ENCODE data around the gene MALSU1.

The MALSU1 gene

DNA sequence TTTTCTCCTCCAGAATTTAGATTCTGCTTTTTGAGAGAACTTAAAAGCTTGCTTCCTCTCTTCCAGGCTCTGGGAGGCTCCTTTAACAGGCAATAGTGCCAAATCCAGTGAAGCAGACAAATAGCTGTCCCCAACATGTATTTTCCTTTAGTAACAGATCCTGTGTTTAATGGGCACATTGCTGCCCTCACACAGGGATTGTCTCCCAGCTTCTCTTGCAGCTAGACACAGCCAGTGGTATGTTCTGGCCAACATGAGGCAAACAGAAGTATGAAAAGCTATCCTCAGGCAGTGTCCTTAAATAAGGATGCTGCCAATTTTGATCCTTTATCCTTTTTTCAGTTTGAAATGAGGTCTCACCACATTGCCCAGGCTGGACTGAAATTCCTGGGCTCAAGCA lies 38.2 kb downstream of the MALSU1 start:
- DNase-seq: no peak

DNA sequence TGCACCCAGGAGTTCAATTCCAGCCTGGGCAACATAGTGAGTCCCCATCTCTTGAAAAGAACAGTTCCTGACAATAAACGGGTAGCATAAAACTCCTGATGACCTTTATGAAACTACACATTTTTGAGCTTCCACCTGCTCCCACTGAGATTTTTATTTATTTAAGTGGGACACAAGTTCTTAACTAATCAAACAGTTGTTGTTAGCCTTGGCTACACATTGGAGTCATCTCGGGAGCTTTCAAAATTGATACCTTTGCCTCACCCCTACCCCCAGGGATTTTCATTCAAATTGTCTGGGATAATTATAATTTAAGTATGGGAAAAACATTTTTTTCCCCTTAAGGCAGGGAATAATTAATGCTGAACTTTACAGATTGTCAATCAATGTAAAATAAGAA lies 39.3 kb downstream of the MALSU1 start:
- no peak for DNase-seq

DNA sequence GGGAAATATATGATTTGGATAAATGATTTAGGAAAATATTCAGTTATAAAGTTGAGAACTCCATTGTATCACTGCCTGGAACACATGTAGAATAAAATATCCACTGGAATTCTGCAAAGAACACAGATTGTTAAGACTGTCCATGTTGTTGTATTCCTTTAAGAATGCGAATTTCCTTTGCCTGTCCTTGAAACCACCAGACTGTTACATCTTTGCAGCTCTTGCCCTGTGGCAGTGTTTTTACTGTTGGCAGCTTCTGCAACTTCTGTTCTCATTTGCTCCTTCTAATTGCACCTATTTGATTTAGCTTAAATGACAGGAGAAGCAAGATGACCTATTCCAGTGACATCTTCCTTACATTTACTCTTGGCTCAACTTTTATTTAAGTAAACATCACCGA lies 39.7 kb downstream of the MALSU1 start:
- no peak for DNase-seq

DNA sequence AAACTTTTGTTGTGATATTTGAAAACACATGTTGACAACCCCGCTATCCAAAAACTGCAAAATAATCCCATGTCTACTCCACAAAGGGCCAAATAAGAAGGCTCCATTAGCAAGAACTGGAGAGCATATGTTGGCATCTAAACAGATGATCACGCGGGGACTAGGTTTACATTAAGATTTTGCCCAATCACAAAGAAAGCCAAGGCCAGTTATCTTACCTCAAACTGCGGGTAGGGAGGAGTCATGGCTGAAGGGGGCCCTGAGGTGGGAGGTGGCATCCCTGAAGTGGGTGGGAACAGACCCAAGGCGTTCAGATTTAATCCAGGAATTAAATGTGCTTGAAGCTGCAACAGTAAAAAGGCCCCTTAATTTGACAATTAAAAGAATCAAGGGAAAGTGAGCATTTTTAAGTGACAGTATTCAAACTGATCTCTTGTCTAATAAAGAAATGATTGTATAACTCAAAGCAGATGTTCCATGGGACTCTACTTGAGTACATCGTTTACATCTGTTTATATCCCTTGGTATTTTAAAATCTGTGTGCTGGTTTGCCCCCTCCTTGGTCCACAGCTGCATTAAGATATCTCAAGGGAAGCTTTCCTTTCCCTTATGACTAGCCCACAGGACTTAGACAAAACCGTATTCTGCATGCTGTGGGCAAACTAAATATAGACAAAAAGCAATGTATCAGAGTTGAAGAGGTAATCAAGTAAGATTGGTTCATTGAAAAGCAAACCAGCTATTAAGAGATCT lies 42.9 kb downstream of the MALSU1 start:
- no peak for DNase-seq

DNA sequence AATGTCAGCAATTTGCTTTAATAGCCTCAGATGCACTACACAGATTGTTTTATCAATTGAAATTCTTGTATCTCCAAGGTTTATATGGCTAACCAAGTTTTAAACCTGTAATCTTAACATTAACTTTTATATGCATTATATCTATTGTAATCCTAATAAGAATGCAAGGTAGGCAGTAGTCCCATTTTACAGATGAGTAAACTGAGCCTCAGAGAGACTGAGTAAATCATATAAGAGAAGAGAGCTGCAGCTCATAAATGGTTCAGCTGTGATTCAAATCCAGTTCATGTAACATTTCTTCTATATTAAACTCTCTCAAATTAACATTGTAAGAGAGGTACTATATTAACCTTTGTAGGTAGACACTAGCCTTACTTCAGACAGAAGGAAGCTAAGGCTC lies 44.0 kb downstream of the MALSU1 start:
- no peak for DNase-seq

DNA sequence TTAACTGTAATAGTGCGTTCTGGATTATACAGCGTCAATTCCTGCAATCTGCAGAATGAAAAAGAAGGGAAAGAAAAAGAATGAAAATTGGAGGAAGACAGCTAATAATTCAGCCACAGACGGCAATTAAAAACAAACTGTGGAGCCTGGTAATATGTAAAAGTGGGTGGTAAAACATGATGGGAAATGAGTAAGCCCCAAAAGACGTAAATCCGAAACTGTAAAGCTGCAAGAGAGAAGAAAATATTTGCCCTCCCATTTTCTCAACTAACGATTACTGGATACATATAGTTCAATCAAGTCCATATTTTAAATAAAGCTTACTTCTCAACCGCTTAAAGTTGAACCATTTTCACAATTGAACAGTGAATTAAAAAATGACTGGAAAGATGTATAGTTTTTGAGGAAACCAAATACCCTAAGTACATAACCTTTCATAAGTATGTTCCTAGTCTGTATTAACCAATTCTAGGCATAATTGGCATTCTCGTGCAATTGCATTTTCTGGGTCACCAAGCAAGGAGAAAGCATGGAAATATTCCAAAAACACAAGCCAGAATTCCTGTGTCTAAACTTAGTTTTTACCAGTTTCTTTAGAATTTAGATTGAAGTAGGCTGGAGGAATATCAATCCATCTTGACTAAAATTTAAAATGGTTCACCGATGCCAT lies 44.8 kb downstream of the MALSU1 start:
- no peak for DNase-seq

DNA sequence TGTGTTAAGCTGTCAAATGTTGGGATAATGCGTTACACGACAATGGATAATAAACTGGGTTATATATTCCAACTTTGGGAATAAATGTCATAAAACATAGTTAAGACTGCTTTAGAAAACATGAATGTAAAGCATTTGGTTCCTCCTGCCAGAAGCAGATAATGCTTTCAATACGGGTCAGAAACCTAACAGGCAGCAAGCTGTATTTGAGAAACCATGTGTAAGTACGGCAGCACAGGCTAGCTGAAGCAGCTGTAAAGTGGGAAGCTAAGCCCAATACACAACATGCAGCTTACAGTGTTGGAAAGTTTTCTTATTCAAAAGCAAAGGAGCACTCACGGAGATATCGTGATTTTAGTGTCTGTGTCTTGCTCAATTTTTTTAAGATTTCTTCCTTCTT lies 46.5 kb downstream of the MALSU1 start:
- no peak for DNase-seq

DNA sequence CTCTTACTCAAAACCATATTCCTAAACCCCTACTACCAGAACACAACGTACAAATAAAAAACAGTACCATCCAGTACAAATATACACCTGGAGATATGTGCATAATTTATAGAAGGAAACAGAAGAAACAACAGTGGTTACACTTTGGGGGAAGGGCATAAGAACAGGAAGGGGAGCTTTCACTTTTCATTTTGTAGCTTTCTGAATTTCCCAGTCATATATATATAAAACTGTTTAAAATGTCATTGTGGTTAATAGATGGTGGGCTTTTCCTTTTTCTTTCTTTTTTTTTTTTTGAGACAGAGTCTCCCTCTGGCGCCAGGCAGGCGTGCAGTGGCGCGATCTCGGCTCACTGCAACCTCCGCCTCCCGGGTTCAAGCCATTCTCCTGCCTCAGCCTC lies 47.2 kb downstream of the MALSU1 start:
- DNase-seq: no peak

DNA sequence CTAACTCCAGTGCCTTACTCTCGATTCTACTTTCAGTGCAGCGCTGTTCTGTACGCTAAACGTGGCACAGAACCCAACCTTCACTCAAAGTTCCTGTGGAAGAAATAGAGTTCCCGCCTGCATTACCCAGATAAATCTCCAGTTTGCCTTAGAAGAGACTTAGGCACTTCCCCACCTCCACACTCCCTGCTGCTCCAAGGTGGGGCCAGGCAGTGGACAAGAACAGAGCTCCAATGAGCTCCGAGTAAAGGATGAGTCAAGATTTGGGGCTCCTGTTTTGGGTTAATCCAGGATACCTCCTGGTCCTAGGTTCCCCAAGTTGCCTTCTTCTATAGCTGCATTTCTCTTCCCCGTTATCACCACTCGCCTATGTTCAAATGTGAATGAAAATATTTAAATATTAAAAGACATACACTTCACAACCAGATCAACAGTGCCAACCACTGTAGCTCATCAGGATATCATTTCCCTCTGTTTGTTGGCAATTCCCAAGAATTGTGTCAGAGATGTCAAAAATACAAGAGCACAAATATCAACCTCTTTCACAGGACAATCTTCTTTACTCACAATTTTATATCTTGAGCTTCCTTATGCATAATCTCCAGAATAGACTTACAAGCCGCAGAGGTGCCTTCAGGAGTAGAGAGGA lies 48.0 kb downstream of the MALSU1 start:
- no peak for DNase-seq

DNA sequence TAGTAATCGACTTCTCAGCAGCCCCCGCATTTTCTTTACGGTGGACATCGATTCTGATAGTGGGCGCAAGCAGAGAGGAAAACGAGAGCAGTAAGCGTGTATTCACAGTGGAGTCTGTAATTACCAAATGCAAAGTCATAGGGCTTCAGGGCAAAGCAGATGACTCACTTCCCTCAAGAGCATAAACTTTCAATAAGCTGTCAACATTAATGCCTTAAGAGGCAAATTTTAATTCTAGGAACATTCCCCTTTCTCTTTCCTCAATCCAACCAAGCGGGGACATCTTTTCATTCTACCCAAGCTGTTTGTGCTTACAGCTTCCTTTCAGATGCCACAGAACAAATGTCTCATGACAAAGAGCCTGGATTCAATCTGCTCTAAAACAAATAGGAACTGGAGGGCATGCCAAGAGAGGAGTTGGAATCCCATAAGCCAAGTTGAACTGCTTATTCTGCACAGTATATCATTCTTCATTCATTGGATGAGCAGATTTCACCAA lies 48.6 kb downstream of the MALSU1 start:
- no peak for DNase-seq

DNA sequence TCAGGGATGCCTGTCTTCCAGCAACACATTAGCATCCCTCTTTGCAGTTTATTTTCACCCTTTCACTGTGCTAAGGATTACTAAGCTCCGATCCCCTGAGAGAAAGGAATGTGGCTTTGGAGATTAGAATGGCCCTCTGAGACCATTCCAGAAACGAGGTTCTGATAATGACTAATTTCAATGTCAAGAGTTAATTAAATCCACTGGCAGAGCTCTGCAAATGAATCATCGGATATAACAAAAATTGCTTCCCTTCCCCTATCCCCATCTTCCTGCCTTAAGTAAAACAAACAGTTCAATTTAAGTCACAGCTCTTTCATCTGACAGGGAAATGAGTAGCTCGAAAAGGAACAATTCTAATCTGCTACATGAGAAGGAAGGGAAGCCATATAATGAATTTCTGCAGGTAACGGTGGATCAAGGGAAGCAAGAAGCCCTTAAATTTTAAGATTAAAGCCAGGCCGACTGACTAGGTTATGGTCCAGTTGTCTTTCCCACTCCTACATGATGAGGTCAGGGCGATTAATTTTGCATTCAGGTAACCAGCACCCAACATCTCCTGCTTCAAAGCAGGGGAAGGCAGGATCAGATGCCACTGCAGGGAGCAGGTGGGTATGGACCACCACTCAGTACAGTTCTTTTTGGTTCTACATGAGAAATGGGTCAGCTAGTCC lies 50.5 kb downstream of the MALSU1 start:
- no peak for DNase-seq

DNA sequence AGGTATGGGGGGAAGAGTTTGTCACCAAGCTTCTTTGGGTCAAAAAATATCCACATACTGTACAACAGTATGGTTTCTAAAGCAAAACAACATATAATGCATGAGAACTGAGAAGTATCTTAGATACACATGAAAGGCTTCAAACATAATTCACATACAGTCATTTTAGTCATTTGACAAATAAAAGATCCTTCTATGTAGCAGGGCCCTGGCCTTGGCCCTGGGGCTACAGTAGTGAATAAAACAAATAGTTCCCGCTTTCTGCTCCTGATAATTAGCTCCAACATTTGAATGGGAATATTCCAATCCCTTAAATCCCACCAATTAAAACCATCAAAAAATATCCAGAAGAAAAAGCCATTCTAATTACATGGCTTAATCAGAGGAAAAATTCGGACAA lies 51.3 kb downstream of the MALSU1 start:
- no peak for DNase-seq

DNA sequence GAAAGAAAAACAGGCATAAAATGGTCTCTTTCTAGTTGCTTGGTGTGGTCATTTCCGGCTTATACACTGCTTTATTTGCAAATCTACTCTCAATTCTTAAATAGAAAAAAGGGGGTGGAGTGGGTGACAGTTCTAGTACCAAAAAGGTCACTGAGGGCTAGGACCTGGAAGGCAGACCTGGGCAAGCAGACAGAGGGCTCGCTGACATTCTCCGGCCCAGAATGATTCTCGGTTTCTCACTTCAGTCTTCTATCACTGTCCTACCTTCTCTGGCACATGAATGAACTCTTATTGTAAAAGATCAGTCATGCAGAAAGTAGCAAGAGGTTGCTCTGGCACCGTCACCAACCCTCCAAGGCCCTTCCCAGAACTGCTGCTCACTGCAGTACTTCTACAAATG lies 54.0 kb downstream of the MALSU1 start:
- no peak for DNase-seq

DNA sequence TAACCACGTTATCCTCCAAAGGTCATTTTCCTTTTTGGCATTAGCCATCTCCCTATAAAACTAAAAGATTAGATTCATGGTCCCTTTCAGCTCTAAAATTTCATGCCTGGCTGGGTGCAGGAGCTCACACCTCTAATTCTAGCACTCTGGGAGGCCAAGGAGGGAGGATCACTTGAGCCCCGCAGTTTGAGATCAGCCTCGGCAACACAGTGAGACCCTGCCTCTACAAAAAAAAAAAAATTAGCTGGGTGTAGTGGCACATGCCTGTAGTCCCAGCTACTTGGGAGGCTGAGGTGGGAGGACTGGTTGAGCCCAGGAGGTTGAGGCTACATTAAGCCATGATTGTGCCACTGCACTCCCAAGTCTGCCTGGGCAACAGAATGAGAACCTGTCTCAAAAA lies 57.0 kb downstream of the MALSU1 start:
- DNase-seq: no peak

DNA sequence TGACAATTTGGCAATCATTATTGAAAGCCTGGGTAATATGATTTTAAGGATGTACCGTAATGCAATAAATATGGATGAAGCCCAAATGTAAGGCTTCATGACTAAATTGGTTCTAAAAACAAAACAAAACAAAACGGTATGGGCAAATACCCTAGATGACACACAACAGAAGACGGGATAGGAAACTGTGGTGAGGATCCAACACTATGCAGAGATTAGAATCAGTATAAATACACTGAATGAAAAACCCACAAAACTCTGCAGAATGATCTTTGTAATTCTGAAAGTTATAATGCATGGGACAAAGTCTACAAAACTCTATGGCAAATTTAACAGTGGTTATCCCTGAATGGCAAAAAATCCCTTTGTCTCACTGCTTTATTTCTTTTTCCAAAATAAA lies 57.6 kb downstream of the MALSU1 start:
- no peak for DNase-seq

DNA sequence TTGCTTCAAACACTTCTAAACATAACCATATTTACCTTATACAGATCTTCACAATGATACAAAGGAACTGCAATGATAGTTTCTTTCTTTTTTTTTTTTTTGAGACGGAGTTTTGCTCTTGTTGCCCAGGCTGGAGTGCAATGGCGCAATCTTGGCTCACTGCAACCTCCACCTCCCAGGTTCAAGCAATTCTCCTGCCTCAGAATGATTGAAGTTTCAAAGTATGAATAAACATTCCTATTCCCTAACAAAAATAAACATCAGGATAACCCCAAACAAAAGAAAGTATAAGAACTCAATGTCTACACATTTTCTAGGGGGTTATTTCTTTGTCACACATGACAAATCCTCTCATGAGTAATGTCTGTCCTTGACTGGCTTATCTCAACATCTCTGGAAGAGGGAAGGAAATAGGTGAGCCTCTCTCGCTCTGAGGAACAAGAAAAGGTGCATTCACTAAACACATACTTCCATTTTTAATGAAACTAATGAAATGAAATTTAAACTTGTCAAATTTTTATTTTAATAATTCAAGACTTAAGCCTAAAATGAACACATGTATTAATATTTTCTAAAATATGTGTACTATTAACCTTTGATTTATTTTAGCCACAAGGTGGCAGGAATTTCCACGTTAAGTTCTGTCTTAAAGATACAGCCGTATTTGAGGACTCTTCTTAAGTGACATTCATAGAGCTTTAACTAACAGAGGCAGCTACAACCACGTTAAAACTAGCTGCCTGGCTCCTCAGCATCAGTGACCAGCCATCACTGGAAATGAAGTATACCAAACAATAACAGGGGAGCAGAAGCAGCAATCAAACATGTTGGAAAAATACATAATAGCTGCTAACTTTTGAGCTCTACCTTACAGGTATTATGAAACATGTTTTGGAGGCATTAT lies 58.3 kb downstream of the MALSU1 start:
- peak; percentile 39 for DNase-seq

DNA sequence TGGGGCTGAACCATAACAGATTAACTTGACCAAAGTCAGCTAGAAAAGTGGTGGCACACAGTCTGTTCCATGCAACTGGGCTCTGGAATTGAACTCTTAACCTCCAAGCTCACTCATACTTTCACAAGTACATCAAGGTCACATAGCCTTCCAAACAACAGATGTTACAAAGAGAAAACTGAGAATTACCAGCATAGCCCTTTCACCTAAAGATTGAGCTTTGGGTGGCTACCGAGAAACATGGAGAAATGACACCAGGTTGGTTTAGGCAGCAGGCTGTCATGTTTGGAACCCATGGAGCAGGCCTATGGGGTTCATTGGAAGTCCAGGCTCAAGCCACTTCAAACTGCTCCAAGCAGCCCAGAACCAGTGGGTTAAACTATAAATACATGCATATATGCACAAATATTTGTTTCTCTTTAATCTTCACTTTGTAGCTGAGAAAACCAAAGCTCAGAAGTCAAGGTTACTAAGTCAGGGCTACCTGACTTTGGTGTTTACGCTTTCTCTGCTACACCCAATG lies 59.1 kb downstream of the MALSU1 start:
- no peak for DNase-seq
